Measurements from ENCODE around the gene PIKFYVE.
"Not testable (repeated sequence)": the region's sequence is repeated elsewhere in the genome, so short reads cannot be mapped to it uniquely, and the experiment has no call there.

The PIKFYVE gene, protein sequence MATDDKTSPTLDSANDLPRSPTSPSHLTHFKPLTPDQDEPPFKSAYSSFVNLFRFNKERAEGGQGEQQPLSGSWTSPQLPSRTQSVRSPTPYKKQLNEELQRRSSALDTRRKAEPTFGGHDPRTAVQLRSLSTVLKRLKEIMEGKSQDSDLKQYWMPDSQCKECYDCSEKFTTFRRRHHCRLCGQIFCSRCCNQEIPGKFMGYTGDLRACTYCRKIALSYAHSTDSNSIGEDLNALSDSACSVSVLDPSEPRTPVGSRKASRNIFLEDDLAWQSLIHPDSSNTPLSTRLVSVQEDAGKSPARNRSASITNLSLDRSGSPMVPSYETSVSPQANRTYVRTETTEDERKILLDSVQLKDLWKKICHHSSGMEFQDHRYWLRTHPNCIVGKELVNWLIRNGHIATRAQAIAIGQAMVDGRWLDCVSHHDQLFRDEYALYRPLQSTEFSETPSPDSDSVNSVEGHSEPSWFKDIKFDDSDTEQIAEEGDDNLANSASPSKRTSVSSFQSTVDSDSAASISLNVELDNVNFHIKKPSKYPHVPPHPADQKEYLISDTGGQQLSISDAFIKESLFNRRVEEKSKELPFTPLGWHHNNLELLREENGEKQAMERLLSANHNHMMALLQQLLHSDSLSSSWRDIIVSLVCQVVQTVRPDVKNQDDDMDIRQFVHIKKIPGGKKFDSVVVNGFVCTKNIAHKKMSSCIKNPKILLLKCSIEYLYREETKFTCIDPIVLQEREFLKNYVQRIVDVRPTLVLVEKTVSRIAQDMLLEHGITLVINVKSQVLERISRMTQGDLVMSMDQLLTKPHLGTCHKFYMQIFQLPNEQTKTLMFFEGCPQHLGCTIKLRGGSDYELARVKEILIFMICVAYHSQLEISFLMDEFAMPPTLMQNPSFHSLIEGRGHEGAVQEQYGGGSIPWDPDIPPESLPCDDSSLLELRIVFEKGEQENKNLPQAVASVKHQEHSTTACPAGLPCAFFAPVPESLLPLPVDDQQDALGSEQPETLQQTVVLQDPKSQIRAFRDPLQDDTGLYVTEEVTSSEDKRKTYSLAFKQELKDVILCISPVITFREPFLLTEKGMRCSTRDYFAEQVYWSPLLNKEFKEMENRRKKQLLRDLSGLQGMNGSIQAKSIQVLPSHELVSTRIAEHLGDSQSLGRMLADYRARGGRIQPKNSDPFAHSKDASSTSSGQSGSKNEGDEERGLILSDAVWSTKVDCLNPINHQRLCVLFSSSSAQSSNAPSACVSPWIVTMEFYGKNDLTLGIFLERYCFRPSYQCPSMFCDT (N-terminal part only)

DNA sequence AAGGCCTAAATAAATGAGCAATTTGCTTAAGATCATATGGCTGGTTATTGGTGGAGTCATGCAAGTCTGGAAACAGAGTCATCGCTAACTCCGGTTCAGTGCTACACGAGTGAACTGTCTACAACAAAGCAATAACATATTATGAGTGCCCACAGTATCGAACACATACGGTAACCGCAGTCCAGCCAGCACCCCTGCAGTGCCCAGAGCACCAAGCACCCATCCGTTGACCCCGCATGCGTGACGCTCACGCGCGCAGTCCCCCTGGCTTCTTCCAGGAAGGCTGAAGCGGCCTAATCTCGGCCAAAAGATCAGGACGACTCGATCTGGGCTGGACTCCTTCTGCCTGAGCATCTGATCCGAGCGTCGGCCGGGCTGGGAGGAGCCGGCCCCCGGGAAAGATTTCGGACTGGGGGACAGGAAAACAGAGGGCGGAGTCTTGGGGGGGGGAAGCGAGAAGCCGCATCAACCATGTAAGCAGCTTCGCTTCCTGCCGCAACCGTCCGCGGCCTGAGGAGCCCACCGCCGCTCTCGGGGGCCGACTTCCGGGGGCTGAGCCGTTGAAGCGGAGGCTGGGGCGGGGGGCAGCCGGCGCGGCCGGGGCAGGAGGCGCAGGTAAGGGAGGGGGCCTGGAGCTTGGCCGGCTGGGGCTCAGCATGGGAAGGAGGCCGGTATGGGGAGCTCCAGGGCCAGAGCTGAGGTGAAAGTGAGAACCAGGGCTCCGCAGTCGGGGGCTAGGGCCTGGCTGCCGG is at the start of gene PIKFYVE:
TSS of gene PIKFYVE (plus strand) at position 455 of the 752 bp plus-strand sequence. CDS start 5,265 bp downstream, outside the sequence.
- peak; percentile 99 for DNase-seq (ENCODE audit: low read depth)

DNA sequence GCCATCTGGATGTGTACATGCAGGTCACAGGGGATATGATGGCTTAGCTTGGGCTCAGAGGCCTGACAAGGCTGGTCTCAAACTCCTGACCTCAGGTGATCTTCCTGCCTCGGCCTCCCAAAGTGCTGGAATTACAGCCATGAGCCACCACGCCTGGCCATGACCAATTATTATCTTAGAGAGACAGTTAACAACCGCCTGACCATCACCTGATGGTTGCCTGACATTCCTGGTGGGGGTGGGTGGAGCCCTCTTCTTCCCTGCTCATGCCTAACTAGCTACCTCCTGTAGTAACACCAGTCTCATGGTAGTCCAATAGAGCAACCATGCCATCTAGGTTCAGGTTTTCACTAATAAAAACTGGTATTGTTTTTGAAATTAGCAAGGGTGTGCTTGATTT is 44.2 kb upstream of the PIKFYVE start:
- not testable (repeated sequence) for DNase-seq (ENCODE audit: low read depth)

DNA sequence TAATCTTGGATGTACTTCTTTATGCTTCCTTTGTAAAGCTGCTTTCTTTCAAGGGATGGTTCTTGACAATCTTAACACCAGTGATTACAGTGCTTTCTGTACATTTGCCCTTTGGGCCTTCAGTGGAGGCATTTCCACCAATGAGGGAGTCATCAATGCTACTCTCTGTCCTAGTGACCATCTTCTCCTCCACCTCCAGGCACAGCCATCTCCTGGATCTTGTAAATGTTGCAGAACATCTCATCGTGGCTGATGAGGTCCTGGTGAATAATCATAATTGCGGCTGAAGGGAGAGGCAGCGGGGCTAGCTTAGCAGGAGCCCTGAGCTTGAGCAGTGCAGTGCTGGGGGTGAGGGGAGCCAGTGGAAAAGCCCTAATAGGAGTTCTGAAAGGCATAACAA is 43.7 kb upstream of the PIKFYVE start:
- peak; percentile 61 for DNase-seq (ENCODE audit: low read depth)

DNA sequence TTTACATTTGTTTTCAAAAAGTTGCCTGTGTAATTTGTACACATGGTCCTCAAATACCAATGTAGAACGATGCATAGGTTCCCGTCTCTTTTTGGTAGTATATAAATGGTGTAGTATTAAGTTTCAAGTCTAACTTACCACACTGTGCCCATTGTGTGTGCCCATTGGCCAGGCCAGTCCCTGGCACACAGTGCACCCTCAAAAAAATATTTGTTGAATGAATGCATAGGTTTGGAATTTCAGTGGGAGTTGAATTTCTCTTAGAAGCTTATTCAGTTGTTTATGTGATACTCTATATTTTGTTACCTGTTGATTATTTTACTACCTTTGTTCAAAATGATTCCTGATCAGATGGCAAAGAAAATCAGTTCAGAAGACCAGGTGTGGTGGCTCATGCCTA is 41.3 kb upstream of the PIKFYVE start:
- peak; percentile 17 for DNase-seq (ENCODE audit: low read depth)

DNA sequence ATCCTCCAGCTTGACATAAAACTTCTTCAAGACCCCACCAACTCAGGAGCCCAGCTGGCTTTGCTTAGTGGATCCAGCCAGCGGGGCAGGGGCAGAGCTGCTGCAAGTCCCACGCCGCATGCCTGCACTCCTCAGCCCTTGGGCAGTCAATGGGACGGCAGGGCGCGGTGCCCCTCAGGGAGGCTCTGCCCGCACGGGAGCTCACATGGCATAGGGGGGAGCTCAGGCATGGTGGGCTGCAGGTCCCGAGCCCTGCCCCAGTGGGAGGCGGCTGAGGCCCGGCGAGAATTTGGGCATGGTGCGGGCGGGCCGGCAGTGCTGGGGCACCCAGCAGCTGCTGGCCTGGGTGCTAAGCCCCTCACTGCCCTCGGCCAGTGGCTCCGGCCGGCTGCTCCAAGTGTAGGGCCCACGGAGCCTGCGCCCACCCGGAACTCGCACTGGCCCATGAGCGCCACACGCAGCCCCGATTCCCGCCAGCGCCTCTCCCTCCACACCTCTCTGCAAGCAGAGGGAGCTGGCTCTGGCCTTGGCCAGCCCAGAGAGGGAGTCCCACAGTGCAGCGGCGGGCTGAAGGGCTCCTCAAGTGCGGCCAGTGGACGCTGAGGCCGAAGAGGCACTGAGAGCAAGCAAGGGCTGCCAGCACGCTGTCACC is 38.3 kb upstream of the PIKFYVE start:
- DNase-seq (ENCODE audit: low read depth), result no peak

DNA sequence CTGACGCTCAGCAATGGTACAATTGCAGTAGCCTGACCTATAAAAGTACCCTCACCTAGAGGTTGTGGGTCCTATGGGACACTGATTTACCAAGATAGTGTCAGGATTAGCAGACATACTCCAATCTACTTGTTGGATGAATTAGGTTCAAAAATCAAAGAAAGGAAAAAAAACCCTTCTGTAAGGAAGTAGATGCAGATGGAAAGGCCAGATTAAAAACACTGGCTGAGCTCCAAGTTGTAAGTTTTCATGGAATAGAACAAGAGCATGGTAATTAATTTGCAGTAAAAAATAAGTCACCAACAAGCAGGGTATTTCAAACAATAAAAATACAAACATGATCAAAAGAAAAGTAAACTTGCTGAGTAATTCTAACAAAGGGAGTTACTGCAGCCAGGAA is 37.6 kb upstream of the PIKFYVE start:
- DNase-seq (ENCODE audit: low read depth), result no peak

DNA sequence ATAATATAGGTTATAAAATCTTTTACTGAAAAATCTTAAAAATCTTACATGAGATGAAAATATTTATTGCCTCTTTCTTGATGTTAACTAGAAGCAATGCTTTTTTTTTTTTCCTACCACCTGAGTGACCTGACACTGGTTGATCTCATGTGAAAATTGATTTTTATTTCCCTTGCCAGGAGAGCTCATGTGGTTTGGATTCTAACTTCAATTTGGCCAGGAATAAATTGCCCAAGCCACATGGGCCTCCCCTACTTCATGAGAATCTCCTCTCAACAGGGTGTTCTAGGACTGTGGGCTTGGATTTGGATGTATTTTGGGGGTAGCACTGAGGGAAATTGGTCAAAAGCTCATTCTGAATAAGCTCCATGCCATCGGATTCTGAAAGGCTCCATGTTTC is 31.3 kb upstream of the PIKFYVE start:
- no peak for DNase-seq (ENCODE audit: low read depth)

DNA sequence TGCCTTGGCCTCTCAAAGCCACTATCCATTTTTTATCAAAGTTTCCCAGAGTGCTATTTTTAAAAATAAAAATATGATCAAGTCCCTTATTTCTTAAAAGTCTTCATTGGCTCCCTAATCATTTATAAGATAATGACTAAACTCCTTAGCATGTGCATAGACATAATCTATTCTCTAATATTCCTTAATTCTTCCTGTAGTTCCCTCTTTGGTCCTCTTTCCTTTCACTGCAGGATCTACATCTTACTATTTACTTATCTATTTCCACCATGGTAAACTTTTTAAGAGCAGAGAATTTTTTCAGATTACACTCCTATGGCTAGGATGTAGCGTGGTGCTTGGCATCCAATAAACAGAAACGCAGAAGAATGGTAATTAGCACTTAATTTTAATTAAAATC is 30.2 kb upstream of the PIKFYVE start:
- no peak for DNase-seq (ENCODE audit: low read depth)

DNA sequence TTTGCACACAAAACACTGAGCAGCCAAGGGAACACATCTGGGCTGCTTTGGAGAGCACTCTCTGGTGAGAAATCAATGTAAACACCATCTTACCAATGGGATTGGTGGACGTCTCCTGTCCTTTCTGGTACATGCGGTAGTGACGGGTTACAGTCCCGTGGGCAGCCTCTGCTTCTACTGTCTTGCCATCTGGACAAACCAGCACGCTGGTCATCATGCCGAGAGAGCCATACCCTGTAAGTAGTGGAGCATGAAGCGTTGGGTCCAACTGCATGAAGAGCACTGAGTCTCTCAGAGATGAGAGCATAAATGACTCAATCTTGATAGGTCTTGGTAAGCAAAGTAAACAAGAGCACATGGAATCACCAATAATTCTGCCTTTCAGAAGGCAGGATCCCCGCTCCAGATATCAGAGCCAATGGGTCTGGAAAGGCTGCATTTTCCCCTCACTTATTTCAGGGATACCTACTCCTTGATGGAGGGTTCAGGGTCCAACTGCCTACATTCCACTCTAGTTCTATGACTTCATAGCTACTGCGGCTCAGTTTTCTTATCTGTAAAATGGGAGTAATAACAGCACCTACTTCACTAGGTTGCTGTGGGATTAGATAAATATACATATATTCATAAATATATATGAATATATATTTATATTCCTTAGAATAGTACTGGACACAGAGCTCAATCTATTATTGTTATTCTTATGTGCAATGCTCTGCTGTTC is 26.1 kb upstream of the PIKFYVE start:
- DNase-seq (ENCODE audit: low read depth), result no peak

DNA sequence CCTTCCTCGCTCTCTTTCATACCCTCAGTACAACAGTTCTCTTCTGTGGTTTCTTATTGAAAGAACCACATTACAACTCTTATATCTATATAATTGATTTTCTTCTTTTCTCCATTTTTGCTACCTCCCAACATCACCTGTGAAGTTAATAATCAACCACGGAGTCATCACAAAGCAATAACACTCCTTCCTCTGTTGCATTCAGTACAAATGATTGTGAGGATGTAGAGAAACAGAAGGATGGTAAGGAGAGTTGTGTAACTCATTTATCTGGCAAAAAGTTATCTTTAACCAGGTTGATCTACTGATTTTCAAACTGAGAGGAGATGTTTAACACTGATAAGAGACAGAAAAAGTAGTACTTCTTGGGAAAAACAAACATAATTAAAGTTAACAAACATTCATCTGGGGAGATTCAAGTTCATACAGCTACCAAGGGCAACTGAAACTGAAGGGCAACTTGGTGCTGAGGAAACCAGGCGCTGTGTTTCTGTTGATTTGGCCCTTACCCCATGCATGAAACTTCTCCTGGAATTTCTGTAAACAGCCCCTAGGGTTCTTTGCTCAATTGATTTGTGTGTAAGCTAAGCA is 25.3 kb upstream of the PIKFYVE start:
- DNase-seq (ENCODE audit: low read depth), result no peak

DNA sequence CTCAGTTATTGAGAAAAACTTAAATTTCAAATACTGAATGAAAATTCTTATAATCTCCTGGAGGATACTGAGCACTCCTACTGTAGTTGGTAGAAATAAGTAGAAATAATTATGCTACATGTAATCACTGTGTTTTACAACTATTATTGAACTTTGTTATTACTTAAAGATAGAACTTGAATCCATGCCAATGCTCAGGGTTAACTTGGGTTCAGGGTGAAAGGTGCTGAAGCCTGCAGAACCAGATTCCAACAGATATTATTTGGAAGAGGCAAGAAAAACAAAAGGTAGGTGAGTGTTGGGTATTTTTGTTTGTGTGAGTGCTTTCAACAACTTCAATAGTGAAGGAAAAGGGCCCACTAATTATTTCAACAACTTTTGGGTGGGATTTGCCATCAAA is 21.6 kb upstream of the PIKFYVE start:
- no peak for DNase-seq (ENCODE audit: low read depth)

DNA sequence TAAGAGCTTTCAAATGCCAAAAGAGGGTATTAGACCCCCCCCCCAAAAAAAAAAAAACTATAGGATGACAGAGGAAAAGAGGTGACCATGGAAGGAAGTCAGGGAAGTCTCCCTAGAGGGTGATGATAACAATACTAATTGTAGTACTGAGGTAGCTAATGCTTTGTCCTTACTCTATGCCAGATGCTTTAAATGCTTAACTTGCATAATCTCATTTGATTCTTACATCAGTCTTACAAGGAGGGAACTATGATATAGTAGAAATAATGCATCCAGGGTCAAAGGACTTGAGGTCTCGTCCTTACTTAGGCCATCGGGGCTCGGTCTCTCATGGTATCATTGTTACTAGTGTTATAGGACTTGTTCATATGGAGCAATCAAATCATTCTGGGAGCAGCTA is 20.3 kb upstream of the PIKFYVE start:
- no peak for DNase-seq (ENCODE audit: low read depth)

DNA sequence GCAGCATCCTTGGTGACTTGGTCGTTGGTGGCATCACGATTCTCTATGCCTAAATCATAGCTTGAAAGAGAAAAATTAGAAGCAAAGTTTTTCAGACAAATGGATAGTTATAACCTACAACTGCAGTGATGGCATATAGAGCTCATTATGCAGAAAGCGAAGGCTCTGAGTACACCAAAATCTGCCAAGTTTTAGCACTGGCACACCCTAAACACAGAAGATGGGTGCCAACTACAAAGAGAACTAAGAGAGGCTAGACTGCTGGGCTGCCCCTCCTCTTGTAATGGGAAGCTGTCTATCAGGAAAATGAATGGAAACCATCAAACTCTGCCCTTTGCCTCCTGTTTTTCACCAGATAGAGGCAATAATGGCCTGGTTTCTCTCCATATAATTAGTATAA is 17.5 kb upstream of the PIKFYVE start:
- DNase-seq (ENCODE audit: low read depth), result no peak

DNA sequence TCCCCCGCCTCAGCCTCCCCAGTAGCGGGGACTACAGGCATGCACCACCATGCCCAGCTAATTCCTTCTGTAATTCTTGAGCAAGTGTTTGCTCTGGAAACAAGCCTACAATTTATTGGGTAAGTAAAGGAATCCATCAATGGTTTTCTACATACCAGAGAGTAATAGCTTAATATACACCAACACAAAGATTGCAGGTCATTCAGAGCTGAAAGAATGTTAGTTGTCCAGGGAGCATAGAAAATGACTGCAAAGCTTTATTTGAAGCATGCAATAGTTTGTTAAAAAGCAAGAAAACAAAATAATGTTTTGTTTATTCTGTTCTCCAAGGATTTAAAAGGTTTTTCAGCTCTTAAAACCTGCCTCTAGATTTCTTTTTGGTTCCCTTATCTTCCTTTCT is 16.8 kb upstream of the PIKFYVE start:
- peak; percentile 50 for DNase-seq (ENCODE audit: low read depth)

DNA sequence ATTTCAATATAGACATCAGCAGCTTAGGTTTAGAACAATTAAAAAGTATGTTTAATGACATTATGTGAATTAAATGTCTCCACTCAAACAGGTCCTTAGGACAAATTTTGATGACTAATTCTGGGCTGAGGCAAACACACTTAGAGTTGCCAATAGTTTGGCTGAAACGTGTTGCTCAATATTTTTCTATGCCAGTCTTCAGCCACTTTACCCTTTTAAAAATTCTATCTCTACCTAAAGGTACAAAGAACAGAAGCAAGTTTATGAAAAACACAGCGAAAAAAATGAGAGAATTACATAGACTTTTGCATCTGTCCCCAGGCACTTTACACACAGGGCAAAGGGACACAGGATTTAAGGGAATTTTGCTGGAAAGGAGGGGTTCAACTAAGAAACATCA is 15.7 kb upstream of the PIKFYVE start:
- peak; percentile 59 for DNase-seq (ENCODE audit: low read depth)

DNA sequence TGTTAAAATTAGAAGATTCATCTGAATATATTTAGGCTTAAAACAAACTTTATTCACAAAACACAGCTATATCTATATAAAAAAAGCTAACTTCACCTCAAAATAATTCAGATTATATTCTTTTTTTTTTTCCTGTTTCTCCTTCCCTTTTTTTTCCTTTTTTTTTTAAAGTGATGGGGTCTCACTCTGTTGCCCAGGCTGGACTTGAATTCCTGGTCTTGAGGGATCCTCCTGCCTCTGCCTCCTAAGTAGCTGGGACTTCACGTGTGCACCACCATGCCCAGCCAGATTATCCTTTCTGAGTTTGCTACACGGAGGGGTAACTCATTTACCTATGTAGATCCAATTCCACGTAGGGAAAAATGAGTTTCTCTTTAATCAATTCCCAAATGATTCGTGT is 15.0 kb upstream of the PIKFYVE start:
- DNase-seq (ENCODE audit: low read depth), result no peak

DNA sequence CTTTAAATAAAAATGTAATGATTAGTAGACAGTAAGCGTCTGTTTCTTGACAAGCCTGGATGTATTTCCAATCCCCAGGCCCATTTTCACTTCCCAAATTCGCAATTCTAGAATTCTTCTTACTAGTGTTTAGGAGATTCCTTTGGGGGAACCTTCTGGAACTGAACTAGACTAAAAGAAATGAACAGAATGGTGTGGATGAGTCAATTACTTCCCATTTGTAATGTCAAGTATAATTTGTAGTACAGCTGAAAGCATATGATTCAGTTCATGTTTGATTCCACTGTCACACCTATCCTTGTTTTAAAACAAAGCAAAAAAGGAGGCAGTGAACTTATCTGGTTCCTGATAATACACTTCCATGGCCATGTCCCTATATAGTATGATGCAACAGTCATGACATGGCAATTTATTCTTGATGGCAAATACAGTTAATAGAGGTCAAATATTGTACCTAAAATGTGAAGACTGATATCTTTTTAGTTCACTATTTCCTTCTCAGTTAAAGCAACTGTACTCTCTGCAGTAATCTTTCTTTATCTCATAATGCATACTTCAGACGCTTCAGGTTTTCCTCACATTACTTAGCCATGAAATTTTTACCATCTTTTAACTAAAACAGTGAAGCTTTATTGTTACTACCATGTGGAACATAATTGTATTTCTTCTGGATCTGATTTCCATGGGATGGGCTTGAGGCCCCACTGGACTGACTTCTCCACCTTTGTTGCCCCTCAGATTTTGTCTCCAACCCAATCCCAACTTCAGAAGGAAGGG is 13.2 kb upstream of the PIKFYVE start:
- no peak for DNase-seq (ENCODE audit: low read depth)

DNA sequence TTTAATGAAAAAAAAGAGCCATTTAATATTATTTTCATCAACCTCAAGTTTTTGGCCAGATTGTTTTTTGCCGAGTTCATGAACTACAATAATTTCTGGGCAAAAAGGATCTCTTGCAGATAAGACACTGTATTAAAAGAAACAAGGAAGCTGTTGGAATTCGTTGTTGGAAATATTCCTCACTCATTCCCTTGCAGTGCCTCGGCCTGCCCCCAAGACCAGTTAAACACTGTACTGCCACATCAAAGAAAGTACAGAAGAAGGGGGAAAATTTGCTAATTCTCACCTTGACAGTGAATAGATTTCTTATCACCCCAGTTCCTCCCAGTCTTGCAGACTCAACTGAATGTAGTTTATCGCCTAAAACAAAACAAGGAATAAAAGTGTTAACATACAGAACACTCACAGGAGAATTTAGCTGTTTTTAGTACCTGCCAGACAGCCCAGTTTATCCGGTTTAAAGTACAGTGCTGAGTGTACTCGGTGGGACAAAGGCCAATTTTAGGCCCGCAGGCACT is 12.4 kb upstream of the PIKFYVE start:
- DNase-seq (ENCODE audit: low read depth), result no peak
